GM12878 (cell line): Measurements from ENCODE around the gene CEP97. TPM values are rescaled to one million over a fixed set of nuclear protein-coding genes. Genes with fewer than 3 reads are reported as not detected.

Experiments used
- ATAC-seq: fragments of 200-7000 bp; cut with Tn5 transposase; 3 replicates; pipeline ENCODE4 v1.9.1; 2020; ENCODE audit warnings: mild to moderate bottlenecking, moderate library complexity
- BruUV-seq: library from RNA; stranded (reverse); fragments of 400-500 nt; replicated peaks from 2 replicates; lab custom pipeline; 2021; lab: Mats Ljungman, UMichigan
- CTCF ChIA-PET: fragments of 300-600 bp; sonication (Branson Sonifier 250); formaldehyde crosslinking; extraction: SDS; loops from one replicate; lab custom pipeline; 2021; ENCODE audit warnings: inconsistent platforms; lab: Yijun Ruan, JAX
- POLR2A ChIA-PET: fragments of 350-600 bp; formaldehyde crosslinking; extraction: SDS; loops from one replicate; lab custom pipeline; 2021; ENCODE audit warnings: inconsistent platforms; lab: Charles Lee
- RAD21 ChIA-PET: fragments of 300-600 bp; sonication (Branson Sonifier 250); formaldehyde crosslinking; loops from one replicate; lab custom pipeline; 2023; ENCODE audit warnings: antibody characterized with exemption; ENCODE audit not compliant: unreplicated experiment; lab: Charles Lee
- SMC1A ChIA-PET: fragments of 300-600 bp; sonication (Branson Sonifier 250); formaldehyde crosslinking; loops from one replicate; lab custom pipeline; 2023; ENCODE audit not compliant: unreplicated experiment, uncharacterized antibody; lab: Charles Lee
- DNase-seq: peaks from one replicate; pipeline ENCODE4 v3.0.0-alpha.2; 2011; ENCODE audit warnings: low read depth, low spot score
- FAIRE-seq: peaks from 3 replicates; lab custom pipeline; 2011; peaks lifted over from hg19 to GRCh38; lab: Jason Lieb, UNC
- H2AFZ ChIP-seq: 2 replicates; pipeline ENCODE4 v1.6.0; 2011; ENCODE audit warnings: low read depth, low read length, control low read depth; ENCODE audit not compliant: control insufficient read depth
- H3K27ac ChIP-seq: 2 replicates; pipeline ENCODE4 v1.5.1; 2011; ENCODE audit warnings: control low read depth; ENCODE audit not compliant: control insufficient read depth, insufficient read depth
- H3K27me3 ChIP-seq, 2 experiments: replicated peaks in 1 of 2; 2 replicates each; pipeline versions ENCODE4 v1.6.0 to v1.6.1; 2011; ENCODE audit warnings: low read length in 1 of 2; ENCODE audit not compliant: control insufficient read depth in 2 of 2, insufficient read depth in 2 of 2
- H3K36me3 ChIP-seq, 2 experiments: 2 replicates each; pipeline ENCODE4 v1.5.1; 2011; ENCODE audit warnings: low read length in 1 of 2; ENCODE audit not compliant: control insufficient read depth in 2 of 2, insufficient read depth in 2 of 2
- H3K4me1 ChIP-seq: 2 replicates; pipeline ENCODE4 v1.6.1; 2011; ENCODE audit warnings: mild to moderate bottlenecking, low read length, moderate library complexity, mixed read lengths; ENCODE audit not compliant: control insufficient read depth, insufficient read depth
- H3K4me2 ChIP-seq: 2 replicates; pipeline ENCODE4 v1.6.0; 2011; ENCODE audit warnings: control low read depth; ENCODE audit not compliant: control insufficient read depth, insufficient read depth
- H3K4me3 ChIP-seq: fragments of 200-600 bp; sonication (generic); 2 replicates; pipeline ENCODE4 v1.5.1; 2016
- H3K79me2 ChIP-seq: 2 replicates; pipeline ENCODE4 v1.6.0; 2011; ENCODE audit warnings: low read length; ENCODE audit not compliant: control insufficient read depth, insufficient read depth
- H3K9ac ChIP-seq: 2 replicates; pipeline ENCODE4 v1.8.0; 2011; ENCODE audit warnings: low read length, control low read depth, mixed read lengths; ENCODE audit not compliant: control insufficient read depth, insufficient read depth
- H3K9me3 ChIP-seq: replicated peaks from 3 replicates; pipeline ENCODE4 v1.5.1; 2011; ENCODE audit warnings: mild to moderate bottlenecking, low read length; ENCODE audit not compliant: control insufficient read depth, insufficient read depth
- H4K20me1 ChIP-seq: 2 replicates; pipeline ENCODE4 v1.6.0; 2011; ENCODE audit not compliant: control insufficient read depth, insufficient read depth
- EED ChIP-seq: sonication (generic); IDR thresholded peaks from 2 replicates; pipeline ENCODE4 v1.6.1; 2016; ENCODE audit warnings: antibody characterized with exemption, low read depth
- ETV6 ChIP-seq, 2 experiments: fragments of 450-650 bp in 1 of 2; IDR thresholded peaks in 1 of 2; conservative IDR thresholded peaks in 1 of 2; 2 replicates each; pipeline ENCODE4 v1.6.1; 2014; ENCODE audit warnings: antibody characterized with exemption in 1 of 2, borderline replicate concordance in 1 of 2, low read depth in 1 of 2, mild to moderate bottlenecking in 1 of 2, moderate library complexity in 1 of 2
- MXI1 ChIP-seq: fragments of 150-350 bp; IDR thresholded peaks from 2 replicates; pipeline ENCODE4 v1.6.1; 2011; ENCODE audit warnings: low read depth, mild to moderate bottlenecking, inconsistent platforms, low read length, improper control_type of control experiment
- NR2F1 ChIP-seq: fragments of 450-650 bp; conservative IDR thresholded peaks from 2 replicates; pipeline ENCODE4 v1.6.1; 2017; ENCODE audit warnings: mild to moderate bottlenecking
- PKNOX1 ChIP-seq: fragments of 450-650 bp; IDR thresholded peaks from 2 replicates; pipeline ENCODE4 v1.6.1; 2016; ENCODE audit warnings: mild to moderate bottlenecking
- POU2F2 ChIP-seq: IDR thresholded peaks from 3 replicates; pipeline ENCODE4 v1.6.1; 2011; ENCODE audit warnings: low read depth, mild to moderate bottlenecking, low read length, borderline replicate concordance
- SPI1 ChIP-seq: IDR thresholded peaks from 2 replicates; pipeline ENCODE4 v1.6.1; 2011; ENCODE audit warnings: low read depth, mild to moderate bottlenecking, low read length, moderate library complexity, borderline replicate concordance; ENCODE audit not compliant: insufficient read depth
- TAF1 ChIP-seq: IDR thresholded peaks from 2 replicates; pipeline ENCODE4 v1.6.1; 2011; ENCODE audit warnings: mild to moderate bottlenecking, low read depth, low read length, borderline replicate concordance
- ZNF622 ChIP-seq: fragments of 450-650 bp; IDR thresholded peaks from 2 replicates; pipeline ENCODE4 v1.6.1; 2017; ENCODE audit warnings: mild to moderate bottlenecking, inconsistent platforms
- WGBS: methylation state at CpG from one replicate; pipeline ENCODE4 v1.1.6; 2016; ENCODE audit warnings: low lambda C conversion rate; ENCODE audit not compliant: insufficient replicate concordance, insufficient coverage; ENCODE audit errors: missing lambda C conversion rate; 5-methylcytosine and 5-hydroxymethylcytosine counted together
- in situ Hi-C: fragments of 300-500 bp; cut with MboI; formaldehyde crosslinking; loops from 9 replicates; pipeline ENCODE4 v1.14.3; 2018; ENCODE audit warnings: mixed read lengths
- intact Hi-C: fragments of 100-400 bp; cut with micrococcal nuclease; formaldehyde crosslinking; loops from one replicate; pipeline ENCODE4 v1.14.2; 2022; ENCODE audit not compliant: unreplicated experiment
- polyA plus RNA-seq, 11 experiments: library from polyadenylated mRNA; depleted of rRNA in 4 of 11; unstranded in 6 of 11; stranded (reverse) in 5 of 11; fragments of >200 nt; fragmentation: Nextera tagmentation in 4 of 11; fragmentation: Illumina TruSeq in 1 of 11; extraction: Ambion mirVana in 4 of 11; extraction: Trizol in 1 of 11; gene quantifications; 1 replicate in 1 of 11; 2 replicates in 10 of 11; pipeline versions ENCODE4 v1.2.1 to v1.2.3, GENCODE V29; 2011 to 2016; ENCODE audit warnings: inconsistent platforms in 2 of 11, missing spikeins in 2 of 11, low read depth in 1 of 11
- total RNA-seq, 4 experiments: library from RNA; depleted of rRNA in 3 of 4; stranded (reverse); fragments of >200 nt in 3 of 4; fragmentation: Illumina TruSeq in 1 of 4; extraction: Trizol in 1 of 4; gene quantifications; 2 replicates each; pipeline versions ENCODE4 v1.2.1 to v1.2.3, GENCODE V29; 2013 to 2021

Gene CEP97
- total and polyA plus RNA-seq, 10 of the 15 experiments (the other 5 are each of a cell fraction or from before 2014, with no cell fraction given) = 1.9 to 13.7 (median 5.8) TPM

- Histone ChIP-seq H3K79me2 (peaks cover 2% of the 10 kb centered on the region), H3K27ac (peak overlapping the region; percentile 45), H3K36me3 (no peaks in the 10 kb centered on the region; a peak in 1 of 4 replicates), H4K20me1 (no peaks in the 10 kb centered on the region), H3K4me2 (peak overlapping the region; percentile 83), H3K27me3 (no peaks in the 10 kb centered on the region), H2AFZ (peak overlapping the region; percentile 96), H3K4me1 (peaks cover 10% of the 10 kb centered on the region), H3K4me3 (peak overlapping the region; percentile 89; the same call in 1 of the 2 replicates), H3K9ac (peak overlapping the region; percentile 45), H3K9me3 (no peaks in the 10 kb centered on the region; the same call in 2 of the 3 replicates)
- no peak for FAIRE-seq
- ATAC-seq = no peak
- ChIA-PET POLR2A (interaction anchor here (0.9 to 1.2 kb wide), 4 partner anchors 10 to 57 kb away, joined by 3 to 4 read pairs (median 4); partner anchors contain the start of gene CEP97), RAD21 (interaction anchor here (1.0 to 1.1 kb wide), 2 partner anchors 13 to 24 kb away, joined by 5 read pairs; no protein-coding TSS in a partner anchor), SMC1A (interaction anchor here (0.8 to 1.6 kb wide), 6 partner anchors 9 to 451 kb away, joined by 3 to 5 read pairs (median 3); no protein-coding TSS in a partner anchor), CTCF (interaction anchor here (0.7 to 1.4 kb wide), 6 partner anchors 13 to 450 kb away, joined by 3 to 8 read pairs (median 4); no protein-coding TSS in a partner anchor)
- 33% methylated on average over 18 of the region's 21 CpGs for WGBS
- TF ChIP-seq TAF1 (0 out of 2 replicates have a peak, but pooled peaks have one; percentile 22), ETV6 (conservative IDR thresholded peaks at IDR 0.05 in 1 of 2, IDR thresholded peaks at IDR 0.05 in 1 of 2; ENCODE audit: borderline replicate concordance in 1 of 2, low read depth in 1 of 2) (no peak), SPI1 (peak; percentile 57; the same call in 1 of the 2 replicates), MXI1 (0 out of 2 replicates have a peak, but pooled peaks have one; percentile 29), PKNOX1 (no peak), ZNF622 (no peak), NR2F1 (no peak), EED (0 out of 2 replicates have a peak, but pooled peaks have one; percentile 2), POU2F2 (0 out of 3 replicates have a peak, but pooled peaks have one; percentile 27)
- BruUV-seq = no TSS peak
- in situ Hi-C loops (no loop called here), intact Hi-C loops (loop anchor here (5.0 kb wide), 1 partner anchor 76 kb away; no protein-coding TSS in a partner anchor)
- no peak for DNase-seq
These were observed 54.1 kb downstream of the CEP97 start for GRCh38 chr3:101778385-101779046.
